Measurements from ENCODE around the gene IGF1. TPM values are rescaled to one million over a fixed set of nuclear protein-coding genes. Genes with fewer than 3 reads are reported as not detected.

The IGF1 gene
- total RNA-seq, 6 donors from 2014 or later: 1.0 to 23.9 (median 5.0) TPM

- no peak for TF ChIP-seq POLR2A (IDR thresholded peaks at IDR 0.05)
- no peak for TF ChIP-seq POLR2AphosphoS5 (IDR thresholded peaks at IDR 0.05)
- no peak for TF ChIP-seq CTCF (IDR thresholded peaks at IDR 0.05)
- TF ChIP-seq EP300 (IDR thresholded peaks at IDR 0.05): no peak
- Histone ChIP-seq H3K27ac (no peak overlapping the region), H3K27me3 (no peaks in the 10 kb centered on the region), H3K36me3 (no peaks in the 10 kb centered on the region), H3K4me3 (no peak overlapping the region), H3K9me3 (no peaks in the 10 kb centered on the region), H3K4me1 (peaks cover 0 to 2% (median 0%) of the 10 kb centered on the region in 4 donors)
- 81 to 100% methylated on average over 1 of the region's 1 CpG for WGBS, 2 donors
- ATAC-seq (ENCODE audit: low FRiP score in 2 of 2) (no peak), DNase-seq (no peak)
Observed at GRCh38 chr12:102462386-102462785, 18.0 kb downstream of the IGF1 start.

GRCh38 chr12:102461501-102461900 is 18.9 kb downstream of the IGF1 start:
- Histone ChIP-seq H3K4me3 (no peak overlapping the region), H3K4me1 (peaks cover 0 to 2% (median 0%) of the 10 kb centered on the region in 4 donors), H3K27ac (no peak overlapping the region), H3K9me3 (no peaks in the 10 kb centered on the region), H3K36me3 (no peaks in the 10 kb centered on the region), H3K27me3 (no peaks in the 10 kb centered on the region)
- no peak for TF ChIP-seq POLR2AphosphoS5 (IDR thresholded peaks at IDR 0.05)
- DNase-seq (no peak), ATAC-seq (ENCODE audit: low FRiP score in 2 of 2) (no peak)
- 41 to 49% methylated on average over 1 of the region's 1 CpG for WGBS, 2 donors

- Histone ChIP-seq H3K27ac (no peak overlapping the region), H3K4me1 (peaks cover 2 to 10% (median 4%) of the 10 kb centered on the region in 4 donors), H3K4me3 (no peak overlapping the region), H3K36me3 (no peaks in the 10 kb centered on the region), H3K27me3 (no peaks in the 10 kb centered on the region), H3K9me3 (no peaks in the 10 kb centered on the region)
- WGBS, 2 donors: 71 to 81% methylated on average over 5 of the region's 5 CpGs
- TF ChIP-seq POLR2AphosphoS5 (IDR thresholded peaks at IDR 0.05) (no peak), CTCF (IDR thresholded peaks at IDR 0.05) (no peak), POLR2A (IDR thresholded peaks at IDR 0.05) (no peak), EP300 (IDR thresholded peaks at IDR 0.05) (no peak)
- no peak for ATAC-seq (ENCODE audit: low FRiP score in 2 of 2)
- DNase-seq: peak in 1 of 2 donors; percentile 31
Observed at GRCh38 chr12:102459314-102459713, 21.0 kb downstream of the IGF1 start.

DNA sequence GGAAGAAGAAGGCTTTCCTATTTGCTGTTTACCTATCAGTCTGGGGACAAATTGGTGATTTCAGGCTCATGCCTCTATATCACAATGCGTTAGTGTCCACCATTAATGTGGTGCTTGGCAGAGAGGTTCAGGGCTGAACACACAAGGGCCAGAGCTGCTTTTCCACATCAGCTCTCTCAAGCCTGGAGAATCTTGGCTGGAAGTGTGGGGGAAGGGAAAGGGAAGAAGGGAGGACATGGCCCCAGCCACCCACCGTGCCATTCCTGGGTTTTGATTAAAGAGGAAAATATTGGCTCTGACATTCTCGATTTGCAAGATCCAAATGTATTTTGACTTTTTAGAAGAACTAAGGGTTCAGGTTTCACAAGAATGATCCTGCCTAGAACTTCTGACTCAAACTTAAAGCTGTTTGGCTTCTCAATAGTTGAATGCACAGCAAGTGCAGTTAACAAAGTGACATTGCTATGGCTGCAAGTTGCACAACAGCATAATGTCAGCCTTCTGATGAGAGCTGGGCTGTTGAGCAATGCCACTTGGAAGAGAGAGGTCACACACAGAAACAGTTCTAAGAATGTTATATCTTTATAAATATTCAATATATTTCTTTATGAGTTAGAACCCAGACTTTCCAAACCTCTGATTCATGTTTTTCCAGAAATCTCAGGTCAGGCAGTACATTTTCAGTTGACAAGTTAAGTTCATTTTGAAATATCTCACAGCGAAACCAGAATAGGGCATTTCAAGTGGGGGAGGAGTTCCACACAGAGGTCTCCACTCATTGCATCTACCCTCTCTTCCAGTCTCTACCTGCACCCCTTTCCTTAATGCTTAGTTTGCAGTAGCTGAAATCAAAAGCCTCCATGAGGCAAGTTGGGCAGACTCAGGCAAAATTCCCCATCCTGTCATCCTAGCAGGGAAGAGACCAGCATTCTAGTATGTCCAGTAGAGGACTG is 25.3 kb downstream of the IGF1 start:
- TF ChIP-seq POLR2AphosphoS5 (IDR thresholded peaks at IDR 0.05): peak; percentile 50 to 83
- TF ChIP-seq POLR2A (IDR thresholded peaks at IDR 0.05): no peak
- TF ChIP-seq EP300 (IDR thresholded peaks at IDR 0.05): peak in 1 of 4 donors; percentile 25
- TF ChIP-seq CTCF (IDR thresholded peaks at IDR 0.05): no peak
- peaks cover 0 to 10% (median 4%) of the 10 kb centered on the region in 4 donors for H3K4me1 ChIP-seq
- ATAC-seq (ENCODE audit: low FRiP score in 2 of 2) (peak; percentile 46 to 73), DNase-seq (peak in 1 of 2 donors; percentile 83)
- H3K27ac ChIP-seq: peak overlapping the region in 1 of 4 donors; percentile 52
- H3K4me3 ChIP-seq: no peak overlapping the region
- no peaks in the 10 kb centered on the region for H3K9me3 ChIP-seq
- WGBS, 2 donors: 63 to 66% methylated on average over 4 of the region's 4 CpGs
- H3K27me3 ChIP-seq: no peaks in the 10 kb centered on the region
- H3K36me3 ChIP-seq: no peaks in the 10 kb centered on the region

DNA sequence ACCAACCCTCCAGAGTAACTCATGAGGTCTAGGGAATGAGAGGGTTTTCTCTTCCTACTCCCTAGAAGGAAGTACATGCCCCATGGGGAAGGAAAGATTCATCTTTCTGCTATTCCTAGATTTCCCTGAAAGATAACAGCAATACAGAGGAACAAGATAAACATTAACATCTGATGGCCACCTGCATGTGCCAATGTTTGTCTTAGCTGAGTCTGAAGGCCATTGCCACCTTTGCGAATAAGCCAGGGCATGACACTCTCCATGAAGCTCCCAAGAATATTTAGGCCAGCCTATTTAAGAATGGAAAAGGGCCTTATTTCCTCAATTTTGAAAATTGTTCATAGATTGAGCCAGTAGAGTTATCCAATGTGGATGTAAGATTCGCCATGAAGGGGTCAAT is 26.0 kb downstream of the IGF1 start:
- DNase-seq: no peak
- WGBS, 2 donors: 90 to 94% methylated on average over 2 of the region's 2 CpGs

More for the DNA sequence above, 26.0 kb downstream of the IGF1 start:
- ATAC-seq (ENCODE audit: low FRiP score in 2 of 2): no peak
- no peaks in the 10 kb centered on the region for H3K9me3 ChIP-seq
- TF ChIP-seq POLR2AphosphoS5 (IDR thresholded peaks at IDR 0.05) (no peak), CTCF (IDR thresholded peaks at IDR 0.05) (no peak)
- H3K4me3 ChIP-seq: no peak overlapping the region
- H3K27me3 ChIP-seq: no peaks in the 10 kb centered on the region
- H3K36me3 ChIP-seq: no peaks in the 10 kb centered on the region
- H3K4me1 ChIP-seq: peaks cover 0 to 10% (median 4%) of the 10 kb centered on the region in 4 donors
- peak overlapping the region in 1 of 4 donors; percentile 52 for H3K27ac ChIP-seq

Data from upper lobe of left lung (tissue), 6 donors.